GM12891 (cell line): ENCODE results near the gene NDRG3.
"Not testable (repeated sequence)": the region's sequence is repeated elsewhere in the genome, so short reads cannot be mapped to it uniquely, and the experiment has no call there.

ENCODE experiments used
- POLR2A ChIP-seq: IDR thresholded peaks from 2 replicates; pipeline ENCODE4 v1.6.1; 2011; ENCODE audit warnings: low read depth, low read length, control low read depth
- POLR2AphosphoS5 ChIP-seq: IDR thresholded peaks from 2 replicates; pipeline ENCODE4 v1.6.1; 2011; ENCODE audit warnings: low read depth, low read length, control low read depth
- POU2F2 ChIP-seq: IDR thresholded peaks from 2 replicates; pipeline ENCODE4 v1.6.1; 2011; ENCODE audit warnings: low read depth, mild to moderate bottlenecking, control low read depth, low read length, moderate library complexity
- SPI1 ChIP-seq: IDR thresholded peaks from 2 replicates; pipeline ENCODE4 v1.6.1; 2011; ENCODE audit warnings: low read depth, low read length, control low read depth
- TAF1 ChIP-seq: IDR thresholded peaks from 2 replicates; pipeline ENCODE4 v1.6.1; 2011; ENCODE audit warnings: low read depth, low read length, control low read depth

GRCh38 chr20:36675545-36675944, 70.3 kb downstream of the NDRG3 start:
- not testable (repeated sequence) for TF ChIP-seq POLR2AphosphoS5, POLR2A, SPI1, TAF1, POU2F2
